Chondrocyte (in vitro differentiated cells): ENCODE results near the gene PPP6R3. TPM values are rescaled to one million over a fixed set of nuclear protein-coding genes. Genes with fewer than 3 reads are reported as not detected.
A peak's percentile ranks its signal among the peaks of the same experiment; 100 is the strongest.

ENCODE experiments used
- DNase-seq: peaks from one replicate; pipeline ENCODE4 v3.0.0; 2021; ENCODE audit warnings: mixed read lengths, low spot score
- H3K27ac Mint-ChIP-seq: one replicate; pipeline ENCODE4 v1.8.0; 2021; ENCODE audit warnings: mild to moderate bottlenecking, moderate library complexity, mixed read lengths; ENCODE audit not compliant: unreplicated experiment
- H3K27me3 Mint-ChIP-seq: 2 replicates; pipeline ENCODE4 v1.8.0; 2021; ENCODE audit warnings: low read depth, mixed read lengths
- H3K36me3 Mint-ChIP-seq: 2 replicates; pipeline ENCODE4 v1.8.0; 2021; ENCODE audit warnings: low read depth, mixed read lengths
- H3K4me1 Mint-ChIP-seq: 2 replicates; pipeline ENCODE4 v1.8.0; 2021; ENCODE audit warnings: low read depth, mild to moderate bottlenecking, mixed read lengths
- H3K4me3 Mint-ChIP-seq: one replicate; pipeline ENCODE4 v1.8.0; 2021; ENCODE audit warnings: mild to moderate bottlenecking, moderate library complexity, mixed read lengths; ENCODE audit not compliant: unreplicated experiment
- H3K9me3 Mint-ChIP-seq: 2 replicates; pipeline ENCODE4 v1.8.0; 2021; ENCODE audit warnings: low read depth, mixed read lengths
- total RNA-seq: library from RNA; stranded (reverse); gene quantifications from 3 replicates; pipeline ENCODE4 v1.2.1, GENCODE V29; 2021
- TF ChIP-seq, protein P1 (sequence below): fragments of 200-600 bp; sonication (generic); IDR thresholded peaks from 2 replicates; pipeline ENCODE4 v1.5.0; 2021; ENCODE audit warnings: antibody characterized with exemption, mild to moderate bottlenecking, moderate library complexity

Gene PPP6R3
- total RNA-seq, 1 donor from 2014 or later: 73.4 TPM

DNA sequence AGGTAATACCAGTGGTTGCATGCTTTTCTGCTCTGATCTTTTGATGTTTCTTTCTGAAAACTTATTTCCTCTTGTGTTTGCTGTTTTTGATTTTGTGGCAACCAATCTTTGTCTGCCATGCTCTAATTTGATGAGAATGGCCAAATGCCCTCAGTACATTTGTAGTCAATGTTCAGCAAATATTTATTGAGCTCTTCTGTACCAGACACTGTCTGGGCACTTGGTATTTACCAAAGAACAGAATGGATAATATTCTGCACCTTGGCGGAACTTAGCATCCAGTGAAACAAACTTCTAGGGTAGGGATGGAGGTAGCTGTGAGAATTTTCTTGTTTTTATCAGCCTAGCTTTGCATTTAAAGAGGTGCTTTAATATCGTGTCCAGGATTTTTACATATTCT, 19.6 kb downstream of the PPP6R3 start:
- Mint-ChIP-seq H3K27ac (no peak overlapping the region), H3K27me3 (no peaks in the 10 kb centered on the region), H3K9me3 (peaks cover under 1% of the 10 kb centered on the region), H3K36me3 (no peaks in the 10 kb centered on the region), H3K4me3 (no peak overlapping the region), H3K4me1 (peaks cover 28% of the 10 kb centered on the region)
- TF ChIP-seq, protein P1, sequence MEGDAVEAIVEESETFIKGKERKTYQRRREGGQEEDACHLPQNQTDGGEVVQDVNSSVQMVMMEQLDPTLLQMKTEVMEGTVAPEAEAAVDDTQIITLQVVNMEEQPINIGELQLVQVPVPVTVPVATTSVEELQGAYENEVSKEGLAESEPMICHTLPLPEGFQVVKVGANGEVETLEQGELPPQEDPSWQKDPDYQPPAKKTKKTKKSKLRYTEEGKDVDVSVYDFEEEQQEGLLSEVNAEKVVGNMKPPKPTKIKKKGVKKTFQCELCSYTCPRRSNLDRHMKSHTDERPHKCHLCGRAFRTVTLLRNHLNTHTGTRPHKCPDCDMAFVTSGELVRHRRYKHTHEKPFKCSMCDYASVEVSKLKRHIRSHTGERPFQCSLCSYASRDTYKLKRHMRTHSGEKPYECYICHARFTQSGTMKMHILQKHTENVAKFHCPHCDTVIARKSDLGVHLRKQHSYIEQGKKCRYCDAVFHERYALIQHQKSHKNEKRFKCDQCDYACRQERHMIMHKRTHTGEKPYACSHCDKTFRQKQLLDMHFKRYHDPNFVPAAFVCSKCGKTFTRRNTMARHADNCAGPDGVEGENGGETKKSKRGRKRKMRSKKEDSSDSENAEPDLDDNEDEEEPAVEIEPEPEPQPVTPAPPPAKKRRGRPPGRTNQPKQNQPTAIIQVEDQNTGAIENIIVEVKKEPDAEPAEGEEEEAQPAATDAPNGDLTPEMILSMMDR: no peak
- no peak for DNase-seq

DNA sequence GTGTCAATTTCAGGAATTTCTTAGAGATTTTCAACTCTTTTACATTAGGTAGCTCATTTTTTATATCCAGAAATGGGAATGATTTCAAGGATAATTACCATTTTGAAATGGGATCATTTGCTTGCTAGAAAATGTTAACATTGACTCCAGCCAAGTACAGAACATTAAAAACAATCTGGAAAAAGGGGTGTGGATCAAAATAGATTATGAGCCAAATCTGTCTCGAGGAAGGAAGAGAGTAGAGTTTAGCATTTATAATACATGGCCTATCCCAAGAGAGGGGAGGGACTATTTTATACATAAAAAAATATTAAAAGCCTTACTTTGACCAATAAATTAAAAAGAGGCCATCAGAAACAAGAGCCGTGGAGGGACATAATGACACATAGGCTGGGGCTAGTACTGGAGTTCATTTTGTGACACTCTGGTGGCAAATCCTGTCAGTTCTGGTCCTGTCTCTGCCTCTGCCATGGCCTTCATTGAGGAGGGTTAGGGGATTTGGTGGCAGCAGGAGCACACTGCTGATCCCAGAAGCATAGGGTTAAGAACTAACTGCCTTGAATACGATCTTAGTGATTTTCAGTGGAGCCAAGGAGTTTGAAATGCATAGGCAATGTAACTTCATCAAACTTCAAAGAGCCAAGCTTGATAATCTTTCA, 20.4 kb downstream of the PPP6R3 start:
- no peak for DNase-seq
- Mint-ChIP-seq H3K27ac (peak overlapping the region; percentile 77), H3K9me3 (peaks cover 3% of the 10 kb centered on the region), H3K4me3 (no peak overlapping the region), H3K27me3 (no peaks in the 10 kb centered on the region), H3K36me3 (no peaks in the 10 kb centered on the region), H3K4me1 (peaks cover 28% of the 10 kb centered on the region)
- TF ChIP-seq, protein P1: no peak

DNA sequence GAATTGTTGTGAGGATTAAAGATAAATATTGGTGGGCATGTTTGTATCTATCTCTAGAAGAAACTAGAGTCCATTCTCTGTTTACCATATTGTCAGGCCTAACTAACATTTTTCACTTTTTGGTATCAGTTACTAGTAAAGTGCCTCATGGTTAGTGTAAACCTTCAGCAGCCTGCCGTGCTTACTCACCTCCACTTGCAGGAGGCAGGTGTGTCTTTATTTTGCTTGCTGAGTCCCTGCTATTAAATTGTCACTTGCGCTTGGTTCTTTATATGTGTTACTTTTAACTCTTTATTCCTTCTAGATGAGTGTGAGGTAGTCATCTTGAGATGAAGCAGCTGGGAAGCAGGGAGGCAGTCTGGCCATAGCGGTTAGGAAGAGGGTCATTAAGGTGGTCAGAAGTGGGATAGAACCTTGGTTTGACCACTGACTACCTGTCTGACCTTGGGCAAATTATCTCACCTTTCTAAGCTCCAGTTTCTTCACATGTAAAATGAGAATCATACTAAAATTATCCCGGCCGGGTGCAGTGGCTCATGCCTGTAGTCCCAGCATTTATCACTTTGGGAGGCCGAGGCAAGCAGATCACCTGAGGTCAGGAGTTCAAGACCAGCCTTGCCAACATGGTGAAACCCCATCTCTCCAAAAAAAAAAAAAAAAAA, 21.2 kb downstream of the PPP6R3 start:
- H3K36me3 Mint-ChIP-seq: no peaks in the 10 kb centered on the region

DNA sequence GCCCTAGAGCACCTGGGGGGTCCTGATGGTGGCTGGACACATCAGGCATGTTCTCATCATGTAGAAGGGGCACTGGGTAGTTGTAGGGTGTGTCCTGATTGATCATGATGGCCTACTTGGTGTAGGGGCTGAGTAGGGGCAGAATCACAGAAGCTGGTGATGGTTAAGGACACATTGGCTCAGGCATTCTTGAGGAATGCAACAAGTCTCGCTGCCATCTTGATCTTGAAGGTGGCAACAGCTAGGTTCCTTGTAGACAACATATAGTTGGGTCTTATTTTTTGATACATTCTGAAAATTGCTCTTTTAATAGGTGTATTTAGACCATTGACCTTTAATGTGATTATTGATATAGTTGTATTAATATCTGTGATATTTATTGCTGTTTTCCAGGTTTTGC, 28.1 kb downstream of the PPP6R3 start:
- no peak overlapping the region for H3K27ac Mint-ChIP-seq
- no peak for DNase-seq
- peaks cover 6% of the 10 kb centered on the region for H3K9me3 Mint-ChIP-seq
- no peak overlapping the region for H3K4me3 Mint-ChIP-seq
- H3K27me3 Mint-ChIP-seq: no peaks in the 10 kb centered on the region
- H3K4me1 Mint-ChIP-seq: peaks cover 13% of the 10 kb centered on the region
- TF ChIP-seq, protein P1: no peak
- peaks cover 2% of the 10 kb centered on the region for H3K36me3 Mint-ChIP-seq

More for the DNA sequence above, 21.2 kb downstream of the PPP6R3 start:
- Mint-ChIP-seq H3K4me1 (peaks cover 28% of the 10 kb centered on the region), H3K4me3 (no peak overlapping the region), H3K27ac (no peak overlapping the region), H3K9me3 (peaks cover 4% of the 10 kb centered on the region), H3K27me3 (no peaks in the 10 kb centered on the region)
- TF ChIP-seq, protein P1: no peak
- no peak for DNase-seq

DNA sequence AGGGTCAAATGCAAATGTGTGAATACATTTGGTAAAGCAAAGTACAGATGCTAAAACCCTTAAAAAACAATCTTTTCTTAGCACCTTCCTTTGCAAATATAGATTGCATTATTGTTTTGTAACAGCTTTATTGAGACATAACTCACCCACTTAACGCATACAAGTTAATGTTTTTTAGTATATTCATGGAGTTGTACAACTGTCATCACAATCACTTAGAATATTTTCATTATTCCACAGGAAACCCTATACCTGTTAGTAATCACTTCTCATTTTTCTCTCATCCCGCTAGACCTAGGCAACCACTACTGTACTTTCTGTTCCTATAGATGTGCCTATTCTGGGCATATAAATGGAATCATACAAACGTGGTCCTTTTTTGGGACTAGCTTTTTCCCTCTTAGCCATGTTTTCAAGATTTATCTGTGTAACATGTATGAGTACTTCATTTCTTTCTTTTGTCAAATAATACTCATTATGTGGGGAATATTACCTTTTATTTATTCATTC, 34.7 kb downstream of the PPP6R3 start:
- H3K27me3 Mint-ChIP-seq: no peaks in the 10 kb centered on the region
- no peak overlapping the region for H3K4me3 Mint-ChIP-seq
- no peaks in the 10 kb centered on the region for H3K36me3 Mint-ChIP-seq
- no peaks in the 10 kb centered on the region for H3K9me3 Mint-ChIP-seq
- H3K27ac Mint-ChIP-seq: no peak overlapping the region
- TF ChIP-seq, protein P1: no peak
- H3K4me1 Mint-ChIP-seq: peaks cover 45% of the 10 kb centered on the region
- DNase-seq: no peak
